Right lobe of liver (tissue), 6 donors: ENCODE data around the gene MAG. TPM values are rescaled to one million over a fixed set of nuclear protein-coding genes. Genes with fewer than 3 reads are reported as not detected.

ENCODE experiments used
- ATAC-seq, 4 donors: fragments of 200-7000 bp; cut with Tn5 transposase; one replicate each; pipeline ENCODE4 v1.9.1; 2020; ENCODE audit warnings: mild to moderate bottlenecking in 4 of 4, moderate library complexity in 4 of 4
- DNase-seq, 3 donors: peaks; one replicate each; pipeline ENCODE4 v3.0.0-alpha.2; 2020
- H3K27ac ChIP-seq, 3 donors: fragments of 200-600 bp; one replicate each; pipeline ENCODE4 v1.8.0; 2022
- H3K27me3 ChIP-seq, 2 donors: fragments of 200-600 bp; one replicate each; pipeline ENCODE4 v1.8.0; 2022
- H3K36me3 ChIP-seq, 4 donors: fragments of 200-600 bp; sonication (generic) in 1 of 4; one replicate each; pipeline versions ENCODE4 v1.5.1 to v1.8.0; 2017 to 2022; ENCODE audit warnings: control low read depth in 1 of 4
- H3K4me1 ChIP-seq, 4 donors: fragments of 200-600 bp; sonication (generic) in 1 of 4; one replicate each; pipeline versions ENCODE4 v1.5.1 to v1.8.0; 2017 to 2022; ENCODE audit warnings: control low read depth in 1 of 4
- H3K4me3 ChIP-seq, 3 donors: fragments of 200-600 bp; one replicate each; pipeline ENCODE4 v1.8.0; 2022
- H3K9me3 ChIP-seq, 4 donors: fragments of 200-600 bp; sonication (generic) in 1 of 4; one replicate each; pipeline versions ENCODE4 v1.5.1 to v1.8.0; 2017 to 2022; ENCODE audit warnings: control low read depth in 1 of 4
- POLR2A ChIP-seq: fragments of 450-650 bp; IDR thresholded peaks from one replicate; pipeline ENCODE4 v1.6.1; 2017; ENCODE audit warnings: antibody characterized with exemption, mild to moderate bottlenecking
- WGBS: methylation state at CpG from one replicate; pipeline ENCODE4 v1.1.6; 2018; ENCODE audit warnings: low coverage, low lambda C conversion rate; ENCODE audit not compliant: insufficient coverage; ENCODE audit errors: missing lambda C conversion rate; 5-methylcytosine and 5-hydroxymethylcytosine counted together
- intact Hi-C, 2 donors: fragments of 100-400 bp; cut with DNase I; formaldehyde crosslinking; loops; one replicate each; pipeline versions ENCODE4 v1.11.2 to v1.14.1; 2022
- total RNA-seq, 6 experiments: library from RNA; depleted of rRNA in 2 of 6; stranded (reverse); fragments of >200 nt in 2 of 6; fragmentation: NEBNext Ultra II Directional in 3 of 6; extraction: Animal tissue kit (Norgen Biotek cat#: 25700) in 3 of 6; gene quantifications; one replicate each; pipeline versions ENCODE4 v1.1.0 to v1.2.4, GENCODE V29; 2016 to 2023
- TF ChIP-seq, protein P1 (sequence below), 4 donors: fragments of 200-600 bp in 3 of 4; fragments of 450-650 bp in 1 of 4; IDR thresholded peaks; one replicate each; pipeline versions ENCODE4 v1.5.1 to v1.8.0; 2016 to 2022; ENCODE audit warnings: antibody characterized with exemption in 4 of 4, mild to moderate bottlenecking in 2 of 4
- donor health status: DM: no; HTN: yes; CAD: no.
- donor health status: DM: no; HTN: no; CAD: no.
- donor health status: DM: no; HTN: no; CAD: no.
- donor health status: DM: no; HTN: yes; CAD: no.
- donor health status: DM: no; HTN: yes; CAD: no.

The MAG gene
- total RNA-seq, 6 experiments from 2014 or later, result 0.40 TPM; not detected in 5

DNA sequence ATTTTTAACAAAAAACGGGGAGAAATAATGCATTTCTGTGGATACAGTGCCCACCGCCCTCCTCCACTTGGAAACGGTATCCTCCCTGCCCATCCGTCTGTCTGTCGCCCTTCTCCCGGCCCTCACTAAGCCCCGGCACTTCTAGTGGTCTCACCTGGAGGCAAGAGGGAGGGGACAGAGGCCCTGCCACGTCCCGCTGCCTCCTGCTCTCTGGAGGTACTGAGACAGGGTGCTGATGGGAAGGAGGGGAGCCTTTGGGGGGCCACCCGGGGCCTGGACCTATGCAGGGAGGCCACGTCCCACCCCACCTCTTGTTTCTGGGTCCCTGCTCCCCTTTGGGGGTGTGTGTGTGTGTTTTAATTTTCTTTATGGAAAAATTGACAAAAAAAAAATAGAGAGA lies 12.6 kb upstream of the MAG start:
- no peak for DNase-seq
- H3K27me3 ChIP-seq, result no peaks in the 10 kb centered on the region
- TF ChIP-seq, protein P1, sequence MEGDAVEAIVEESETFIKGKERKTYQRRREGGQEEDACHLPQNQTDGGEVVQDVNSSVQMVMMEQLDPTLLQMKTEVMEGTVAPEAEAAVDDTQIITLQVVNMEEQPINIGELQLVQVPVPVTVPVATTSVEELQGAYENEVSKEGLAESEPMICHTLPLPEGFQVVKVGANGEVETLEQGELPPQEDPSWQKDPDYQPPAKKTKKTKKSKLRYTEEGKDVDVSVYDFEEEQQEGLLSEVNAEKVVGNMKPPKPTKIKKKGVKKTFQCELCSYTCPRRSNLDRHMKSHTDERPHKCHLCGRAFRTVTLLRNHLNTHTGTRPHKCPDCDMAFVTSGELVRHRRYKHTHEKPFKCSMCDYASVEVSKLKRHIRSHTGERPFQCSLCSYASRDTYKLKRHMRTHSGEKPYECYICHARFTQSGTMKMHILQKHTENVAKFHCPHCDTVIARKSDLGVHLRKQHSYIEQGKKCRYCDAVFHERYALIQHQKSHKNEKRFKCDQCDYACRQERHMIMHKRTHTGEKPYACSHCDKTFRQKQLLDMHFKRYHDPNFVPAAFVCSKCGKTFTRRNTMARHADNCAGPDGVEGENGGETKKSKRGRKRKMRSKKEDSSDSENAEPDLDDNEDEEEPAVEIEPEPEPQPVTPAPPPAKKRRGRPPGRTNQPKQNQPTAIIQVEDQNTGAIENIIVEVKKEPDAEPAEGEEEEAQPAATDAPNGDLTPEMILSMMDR (IDR thresholded peaks at IDR 0.05), result no peak
- TF ChIP-seq POLR2A, result no peak
- H3K9me3 ChIP-seq, result no peaks in the 10 kb centered on the region
- peaks cover 0 to 9% (median 4%) of the 10 kb centered on the region in 4 donors for H3K36me3 ChIP-seq
- no peak overlapping the region for H3K4me3 ChIP-seq
- WGBS, result 66% methylated on average over 9 of the region's 11 CpGs
- no peak overlapping the region for H3K27ac ChIP-seq
- intact Hi-C loops, result no loop called here
- ATAC-seq, result no peak
- H3K4me1 ChIP-seq, result peaks cover 0 to 38% (median 10%) of the 10 kb centered on the region in 4 donors

DNA sequence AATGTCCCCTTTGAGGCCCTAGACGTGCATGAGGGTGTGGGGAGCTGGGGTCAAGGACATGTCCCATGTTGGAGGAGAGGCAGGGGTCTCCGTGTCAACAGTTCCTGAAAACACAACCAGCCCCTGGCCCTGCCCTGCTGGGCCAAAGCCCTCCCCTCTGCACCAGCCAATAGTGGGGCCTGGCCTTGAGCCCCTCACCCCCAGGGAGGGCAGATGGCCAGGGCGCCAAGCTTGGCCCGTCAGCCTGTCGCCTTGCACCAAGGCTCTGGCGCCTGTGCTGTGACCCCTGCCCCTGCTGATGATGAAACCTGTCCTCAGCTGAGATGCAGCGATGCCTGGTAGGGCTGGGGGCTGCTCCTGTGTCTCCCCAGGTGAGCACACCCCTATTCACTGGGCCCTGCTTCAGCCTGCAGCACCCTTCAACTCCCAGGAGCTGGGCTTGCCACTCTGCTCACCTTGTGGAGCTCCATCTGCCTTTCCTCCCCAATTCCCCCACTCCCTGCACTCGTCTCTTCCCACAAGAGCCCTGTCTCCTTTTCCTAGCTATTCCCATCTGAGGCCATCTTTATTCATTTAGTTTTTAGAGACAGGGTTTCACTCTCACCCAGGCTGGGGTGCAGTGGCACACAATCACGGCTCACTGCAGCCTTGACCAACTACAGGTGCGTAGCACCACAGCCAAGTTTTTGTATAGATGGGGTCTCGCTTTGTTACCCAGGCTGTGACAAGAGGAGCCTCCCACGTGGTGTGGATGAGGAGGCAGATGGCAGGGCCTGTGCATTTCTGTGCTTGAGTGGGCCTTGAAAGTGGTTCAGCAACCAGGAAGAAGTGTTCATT lies 11.8 kb upstream of the MAG start:
- Histone ChIP-seq H3K9me3 (no peaks in the 10 kb centered on the region), H3K36me3 (peaks cover 0 to 9% (median 4%) of the 10 kb centered on the region in 4 donors), H3K27me3 (no peaks in the 10 kb centered on the region), H3K4me1 (peaks cover 0 to 38% (median 10%) of the 10 kb centered on the region in 4 donors), H3K4me3 (no peak overlapping the region), H3K27ac (no peak overlapping the region)
- intact Hi-C loops, result no loop called here
- no peak for TF ChIP-seq POLR2A
- TF ChIP-seq, protein P1 (IDR thresholded peaks at IDR 0.05), result no peak
- DNase-seq, result peak in 2 of 3 donors; percentile 58 to 84
- 57% methylated on average over 4 of the region's 12 CpGs for WGBS
- peak; percentile 29 to 67 (median 55) for ATAC-seq

- intact Hi-C loops, result no loop called here
- no CpG with 5 or more reads among the region's 4 CpGs for WGBS
- TF ChIP-seq POLR2A, result no peak
- TF ChIP-seq, protein P1 (IDR thresholded peaks at IDR 0.05), result no peak
- no peaks in the 10 kb centered on the region for H3K27me3 ChIP-seq
- ATAC-seq (no peak), DNase-seq (no peak)
- H3K4me3 ChIP-seq, result no peak overlapping the region
- H3K36me3 ChIP-seq, result peaks cover 0 to 8% (median 2%) of the 10 kb centered on the region in 4 donors
- H3K9me3 ChIP-seq, result no peaks in the 10 kb centered on the region
- H3K27ac ChIP-seq, result no peak overlapping the region
- peaks cover 0 to 38% (median 10%) of the 10 kb centered on the region in 4 donors for H3K4me1 ChIP-seq
Measured at GRCh38 chr19:35281303-35281702, 10.7 kb upstream of the MAG start.

DNA sequence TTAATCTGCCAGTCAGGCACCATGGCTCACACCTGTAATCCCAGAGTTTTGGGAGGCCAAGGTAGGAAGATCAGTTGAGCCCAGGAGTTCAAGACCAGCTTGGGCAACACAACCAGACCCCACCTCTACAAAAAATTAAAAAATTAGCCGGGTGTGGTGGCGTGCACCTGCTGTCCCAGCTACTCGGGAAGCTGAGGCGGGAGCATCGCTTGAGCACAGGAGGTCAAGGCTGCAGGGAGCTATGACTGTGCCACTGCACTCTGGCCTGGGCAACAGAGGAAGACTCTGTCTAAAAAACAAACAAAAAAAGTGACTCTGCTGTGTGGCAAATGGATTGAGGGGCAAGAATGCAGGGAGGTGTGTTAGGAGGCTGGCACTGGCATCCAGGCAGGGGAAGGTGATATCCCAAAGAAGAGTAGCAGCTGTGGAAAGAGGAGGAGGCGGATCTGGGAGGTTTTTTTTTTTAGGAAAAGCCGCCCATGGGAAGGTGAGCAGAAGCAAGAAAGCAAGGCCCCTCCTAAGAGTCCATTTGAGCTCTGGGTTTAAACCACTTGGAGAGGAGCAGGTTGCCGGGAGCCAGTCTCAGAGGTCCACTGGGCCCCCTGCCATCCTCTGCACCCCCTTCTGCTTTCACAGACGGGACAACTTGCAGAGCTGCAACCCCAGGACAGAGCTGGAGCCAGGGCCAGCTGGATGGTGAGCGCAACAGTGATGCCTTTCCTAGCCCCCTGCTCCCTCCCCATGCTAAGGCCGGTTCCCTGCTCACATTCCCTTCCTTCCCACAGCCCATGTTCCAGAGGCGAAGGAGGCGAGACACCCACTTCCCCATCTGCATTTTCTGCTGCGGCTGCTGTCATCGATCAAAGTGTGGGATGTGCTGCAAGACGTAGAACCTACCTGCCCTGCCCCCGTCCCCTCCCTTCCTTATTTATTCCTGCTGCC lies 7.5 kb upstream of the MAG start:
- peaks cover 0 to 31% (median 10%) of the 10 kb centered on the region in 4 donors for H3K4me1 ChIP-seq
- WGBS, result 63% methylated on average over 9 of the region's 17 CpGs
- H3K9me3 ChIP-seq, result no peaks in the 10 kb centered on the region
- intact Hi-C loops, result no loop called here
- DNase-seq, result no peak
- H3K36me3 ChIP-seq, result no peaks in the 10 kb centered on the region
- H3K4me3 ChIP-seq, result peak overlapping the region in 2 of 3 donors; percentile 25 to 48
- H3K27ac ChIP-seq, result no peak overlapping the region
- TF ChIP-seq POLR2A, result no peak
- peak in 2 of 4 donors; percentile 1 for ATAC-seq
- H3K27me3 ChIP-seq, result no peaks in the 10 kb centered on the region
